HepG2 (cell line): ENCODE data around the gene CCM2.

Source experiments
- CREM ChIP-seq, 2 experiments: sonication (generic) in 1 of 2; formaldehyde crosslinking in 1 of 2; IDR thresholded peaks; 2 replicates each; pipeline versions ENCODE4 v1.4.0 to v1.6.1; 2016 to 2020; ENCODE audit warnings: antibody characterized with exemption in 1 of 2, mild to moderate bottlenecking in 1 of 2, missing genetic modification reagents in 1 of 2
- KAT7 ChIP-seq: IDR thresholded peaks from 2 replicates; pipeline ENCODE4 v1.6.1; 2018; ENCODE audit warnings: borderline replicate concordance, missing compliant biosample characterization
- LCORL ChIP-seq, 2 experiments: fragments of 450-650 bp in 1 of 2; sonication (generic) in 1 of 2; formaldehyde crosslinking in 1 of 2; IDR thresholded peaks; 2 replicates each; pipeline versions ENCODE4 v1.5.0 to v1.6.1; 2017 to 2020; ENCODE audit warnings: antibody characterized with exemption in 1 of 2, missing genetic modification reagents in 1 of 2
- PBX3 ChIP-seq: sonication (generic); formaldehyde crosslinking; IDR thresholded peaks from 2 replicates; pipeline ENCODE4 v1.8.1; 2023; ENCODE audit warnings: missing genetic modification reagents, inconsistent platforms, borderline replicate concordance
- PRDM10 ChIP-seq: sonication (generic); formaldehyde crosslinking; IDR thresholded peaks from 2 replicates; pipeline ENCODE4 v1.4.0; 2020; ENCODE audit warnings: low read depth, missing genetic modification reagents
- SUZ12 ChIP-seq: fragments of 150-350 bp; IDR thresholded peaks from 2 replicates; pipeline ENCODE4 v1.6.1; 2014; ENCODE audit warnings: low read depth, low read length
- ZNF331 ChIP-seq: sonication (generic); formaldehyde crosslinking; IDR thresholded peaks from 2 replicates; pipeline ENCODE4 v1.4.0; 2020; ENCODE audit warnings: missing genetic modification reagents
- ZNF704 ChIP-seq: sonication (generic); formaldehyde crosslinking; IDR thresholded peaks from 2 replicates; pipeline ENCODE4 v1.8.1; 2023; ENCODE audit warnings: mild to moderate bottlenecking, inconsistent platforms, moderate library complexity, missing genetic modification reagents, borderline replicate concordance
- TF ChIP-seq, protein P1 (sequence below): IDR thresholded peaks from 2 replicates; pipeline ENCODE4 v1.6.1; 2012; ENCODE audit warnings: inconsistent platforms
- TF ChIP-seq, protein P2 (sequence below), 2 experiments: IDR thresholded peaks; 2 replicates each; pipeline ENCODE4 v1.6.1; 2011 to 2012; ENCODE audit warnings: low read length in 2 of 2, borderline replicate concordance in 1 of 2, low read depth in 1 of 2, mild to moderate bottlenecking in 1 of 2, moderate library complexity in 1 of 2

- TF ChIP-seq CREM (IDR thresholded peaks at IDR 0.05) (no peak), CREM (CRISPR knock-in tag; IDR thresholded peaks at IDR 0.05) (no peak), ZNF704 (no peak), ZNF331 (no peak), LCORL (IDR thresholded peaks at IDR 0.05) (no peak), LCORL (CRISPR knock-in tag; IDR thresholded peaks at IDR 0.05) (no peak), PRDM10 (CRISPR knock-in tag) (no peak), PBX3 (no peak), SUZ12 (no peak), KAT7 (CRISPR knock-in tag) (no peak)
- TF ChIP-seq, protein P1, sequence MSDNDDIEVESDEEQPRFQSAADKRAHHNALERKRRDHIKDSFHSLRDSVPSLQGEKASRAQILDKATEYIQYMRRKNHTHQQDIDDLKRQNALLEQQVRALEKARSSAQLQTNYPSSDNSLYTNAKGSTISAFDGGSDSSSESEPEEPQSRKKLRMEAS: no peak
- TF ChIP-seq, protein P2, sequence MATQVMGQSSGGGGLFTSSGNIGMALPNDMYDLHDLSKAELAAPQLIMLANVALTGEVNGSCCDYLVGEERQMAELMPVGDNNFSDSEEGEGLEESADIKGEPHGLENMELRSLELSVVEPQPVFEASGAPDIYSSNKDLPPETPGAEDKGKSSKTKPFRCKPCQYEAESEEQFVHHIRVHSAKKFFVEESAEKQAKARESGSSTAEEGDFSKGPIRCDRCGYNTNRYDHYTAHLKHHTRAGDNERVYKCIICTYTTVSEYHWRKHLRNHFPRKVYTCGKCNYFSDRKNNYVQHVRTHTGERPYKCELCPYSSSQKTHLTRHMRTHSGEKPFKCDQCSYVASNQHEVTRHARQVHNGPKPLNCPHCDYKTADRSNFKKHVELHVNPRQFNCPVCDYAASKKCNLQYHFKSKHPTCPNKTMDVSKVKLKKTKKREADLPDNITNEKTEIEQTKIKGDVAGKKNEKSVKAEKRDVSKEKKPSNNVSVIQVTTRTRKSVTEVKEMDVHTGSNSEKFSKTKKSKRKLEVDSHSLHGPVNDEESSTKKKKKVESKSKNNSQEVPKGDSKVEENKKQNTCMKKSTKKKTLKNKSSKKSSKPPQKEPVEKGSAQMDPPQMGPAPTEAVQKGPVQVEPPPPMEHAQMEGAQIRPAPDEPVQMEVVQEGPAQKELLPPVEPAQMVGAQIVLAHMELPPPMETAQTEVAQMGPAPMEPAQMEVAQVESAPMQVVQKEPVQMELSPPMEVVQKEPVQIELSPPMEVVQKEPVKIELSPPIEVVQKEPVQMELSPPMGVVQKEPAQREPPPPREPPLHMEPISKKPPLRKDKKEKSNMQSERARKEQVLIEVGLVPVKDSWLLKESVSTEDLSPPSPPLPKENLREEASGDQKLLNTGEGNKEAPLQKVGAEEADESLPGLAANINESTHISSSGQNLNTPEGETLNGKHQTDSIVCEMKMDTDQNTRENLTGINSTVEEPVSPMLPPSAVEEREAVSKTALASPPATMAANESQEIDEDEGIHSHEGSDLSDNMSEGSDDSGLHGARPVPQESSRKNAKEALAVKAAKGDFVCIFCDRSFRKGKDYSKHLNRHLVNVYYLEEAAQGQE (IDR thresholded peaks at IDR 0.05; ENCODE audit: borderline replicate concordance in 1 of 2, low read depth in 1 of 2, low read length in 2 of 2): no peak
Observed at GRCh38 chr7:45013465-45013967, 13.5 kb downstream of the CCM2 start.
